ENCODE data around the gene OR51B2. TPM values are rescaled to one million over a fixed set of nuclear protein-coding genes. Genes with fewer than 3 reads are reported as not detected.
"Not testable (repeated sequence)": the region's sequence is repeated elsewhere in the genome, so short reads cannot be mapped to it uniquely, and the experiment has no call there.

The OR51B2 gene
- total and polyA plus RNA-seq, 9 donors: 0.09 TPM; not detected in 8

DNA sequence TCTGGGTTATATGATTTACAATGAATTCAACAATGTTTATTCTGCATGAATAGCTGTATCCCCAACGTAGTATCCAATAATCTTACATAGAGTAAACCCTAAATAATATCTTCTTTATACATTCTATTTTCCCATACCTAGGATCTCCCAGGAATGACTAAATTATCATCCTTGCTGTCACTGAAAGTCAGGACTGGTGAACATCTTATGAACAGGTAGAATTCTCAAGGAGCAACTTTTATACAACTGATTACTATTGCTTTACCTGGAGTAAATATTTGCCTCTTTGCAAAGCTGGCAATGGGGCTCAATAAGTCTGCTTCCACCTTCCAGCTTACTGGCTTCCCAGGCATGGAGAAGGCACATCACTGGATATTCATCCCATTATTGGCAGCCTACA lies 27.1 kb upstream of the OR51B2 start, which contains the start of gene OR51B6:
TSS of gene OR51B6 (plus strand) at position 301 of the 400 bp plus-strand sequence. CDS start at position 301, 0 bp downstream.
- H3K27ac ChIP-seq (ENCODE audit: low read length): no peak within 1 kb of the TSS
- no peaks in the 10 kb centered on the region for H3K4me1 ChIP-seq (ENCODE audit: control insufficient read depth, insufficient read depth, low read length)
- H3K4me3 ChIP-seq (ENCODE audit: low read length): no peak within 1 kb of the TSS
- WGBS (ENCODE audit: insufficient coverage): no CpG with 5 or more reads among the region's 1 CpG
- no peaks in the 10 kb centered on the region for H3K36me3 ChIP-seq (ENCODE audit: control insufficient read depth, insufficient read depth, low read length)
- peaks cover 2% of the 10 kb centered on the region for H3K9me3 ChIP-seq (replicated peaks; ENCODE audit: control insufficient read depth, low read depth, low read length)
- DNase-seq: no peak
- no peaks in the 10 kb centered on the region for H3K27me3 ChIP-seq (ENCODE audit: control insufficient read depth, insufficient read depth, low read length)

DNA sequence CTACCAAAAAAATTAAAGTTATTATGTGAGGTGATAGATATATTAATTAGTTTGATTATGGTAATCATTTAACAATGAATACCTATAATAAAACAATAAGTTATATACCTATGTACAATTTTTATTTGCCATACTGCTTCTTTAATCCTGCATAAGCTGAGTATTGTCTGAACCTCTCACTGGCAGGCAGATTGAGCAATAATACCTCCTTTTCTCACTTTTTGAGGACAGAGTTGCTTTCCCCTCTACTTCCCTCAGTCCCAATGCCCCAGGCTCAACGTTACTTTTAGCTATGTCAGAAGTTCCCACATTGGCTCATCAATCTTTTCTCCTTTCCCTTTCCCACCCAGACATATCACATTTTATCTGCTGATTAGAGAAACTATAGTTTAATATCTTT lies 25.5 kb upstream of the OR51B2 start:
- Histone ChIP-seq H3K4me1 (ENCODE audit: control insufficient read depth, insufficient read depth, low read length) (no peaks in the 10 kb centered on the region), H3K9me3 (replicated peaks; ENCODE audit: control insufficient read depth, low read depth, low read length) (no peaks in the 10 kb centered on the region), H3K4me3 (ENCODE audit: low read length) (no peak overlapping the region), H3K36me3 (ENCODE audit: control insufficient read depth, insufficient read depth, low read length) (no peaks in the 10 kb centered on the region), H3K27ac (ENCODE audit: low read length) (no peak overlapping the region), H3K27me3 (ENCODE audit: control insufficient read depth, insufficient read depth, low read length) (no peaks in the 10 kb centered on the region)
- WGBS (ENCODE audit: insufficient coverage): no CpG with 5 or more reads among the region's 1 CpG
- DNase-seq: no peak

DNA sequence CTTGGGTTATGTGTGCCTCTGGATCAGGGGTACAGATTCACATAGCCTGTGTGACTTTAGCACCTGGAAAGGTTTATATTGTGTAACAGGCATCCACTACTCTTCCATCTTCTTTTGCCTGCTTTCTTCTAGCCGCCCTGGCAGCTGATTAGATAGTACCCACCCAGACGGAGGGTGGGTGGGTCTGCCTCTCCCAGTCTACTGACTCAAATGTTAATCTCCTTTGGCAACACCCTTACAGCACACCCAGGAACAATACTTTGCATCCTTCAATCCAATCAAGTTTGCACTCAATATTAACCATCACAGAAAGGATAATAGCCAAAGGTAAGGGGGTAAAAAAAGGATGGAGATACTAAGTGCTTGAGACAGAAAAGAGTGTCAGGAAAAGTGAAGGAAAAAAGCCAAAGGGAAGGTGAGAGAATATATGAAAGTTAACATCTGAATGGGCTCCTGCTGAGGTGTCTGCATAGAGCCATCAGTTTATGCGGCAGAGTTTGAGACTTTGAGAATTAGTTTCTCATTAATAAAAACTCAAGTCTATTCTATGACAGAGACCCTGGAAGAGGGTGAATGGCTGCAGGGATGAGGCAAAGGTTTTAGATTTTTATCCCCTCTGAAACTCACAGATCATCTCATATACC lies 24.6 kb upstream of the OR51B2 start:
- Histone ChIP-seq H3K4me3 (ENCODE audit: low read length) (no peak overlapping the region), H3K4me1 (ENCODE audit: control insufficient read depth, insufficient read depth, low read length) (no peaks in the 10 kb centered on the region), H3K27me3 (ENCODE audit: control insufficient read depth, insufficient read depth, low read length) (no peaks in the 10 kb centered on the region), H3K27ac (ENCODE audit: low read length) (no peak overlapping the region), H3K9me3 (replicated peaks; ENCODE audit: control insufficient read depth, low read depth, low read length) (no peaks in the 10 kb centered on the region), H3K36me3 (ENCODE audit: control insufficient read depth, insufficient read depth, low read length) (no peaks in the 10 kb centered on the region)
- WGBS (ENCODE audit: insufficient coverage): 67% methylated on average over 1 of the region's 3 CpGs
- DNase-seq: no peak

- Histone ChIP-seq H3K27me3 (ENCODE audit: control insufficient read depth, insufficient read depth, low read length) (no peaks in the 10 kb centered on the region), H3K36me3 (ENCODE audit: control insufficient read depth, insufficient read depth, low read length) (no peaks in the 10 kb centered on the region), H3K4me1 (ENCODE audit: control insufficient read depth, insufficient read depth, low read length) (no peaks in the 10 kb centered on the region), H3K9me3 (replicated peaks; ENCODE audit: control insufficient read depth, low read depth, low read length) (no peaks in the 10 kb centered on the region), H3K4me3 (ENCODE audit: low read length) (no peak overlapping the region), H3K27ac (ENCODE audit: low read length) (no peak overlapping the region)
- WGBS (ENCODE audit: insufficient coverage): 67% methylated on average over 1 of the region's 3 CpGs
- no peak for DNase-seq
Observed at GRCh38 chr11:5345831-5346230, 21.7 kb upstream of the OR51B2 start.

DNA sequence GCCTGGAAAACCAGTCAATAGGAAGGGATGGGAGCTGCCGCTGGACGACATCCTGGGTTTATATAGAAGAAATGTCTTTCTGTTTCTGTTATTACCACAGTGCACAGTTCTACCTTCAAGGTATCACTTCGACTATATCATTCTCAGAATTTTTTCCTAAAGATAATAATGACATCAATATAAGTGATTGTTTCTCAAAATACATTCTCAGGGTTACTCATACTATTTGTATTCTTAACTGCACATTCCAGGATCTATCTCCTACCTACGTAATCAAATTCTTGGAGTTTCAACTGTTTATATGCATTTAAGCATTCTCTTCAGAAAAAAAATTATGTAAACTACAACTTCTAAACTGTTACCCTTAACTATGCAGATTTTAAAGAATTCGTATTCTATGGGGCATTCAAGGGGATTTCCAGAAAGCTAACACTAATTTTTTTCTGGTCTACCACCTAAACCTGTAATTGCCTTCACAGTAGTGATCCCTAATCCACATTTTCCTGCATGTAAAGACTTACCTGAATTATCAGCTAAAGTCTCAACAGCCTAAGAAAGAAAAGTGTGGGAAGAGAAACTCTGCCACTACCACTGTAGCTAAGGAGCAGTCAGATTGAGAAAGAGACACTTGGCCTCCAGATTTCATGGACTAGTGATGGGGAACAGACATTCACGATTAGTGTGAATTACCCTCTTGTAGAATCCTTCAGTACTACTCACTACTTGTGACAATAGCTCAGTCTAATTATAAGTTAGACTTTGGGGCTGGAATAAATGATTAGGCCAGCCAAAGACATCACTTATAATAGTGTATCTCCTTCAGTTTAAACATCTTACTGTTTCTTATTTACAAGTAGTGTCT lies 19.6 kb upstream of the OR51B2 start, which contains the start of gene OR51B5:
TSS of gene OR51B5 (minus strand) at position 51 of the 862 bp plus-strand sequence. CDS start at position 51, 0 bp downstream.
- Histone ChIP-seq H3K36me3 (ENCODE audit: control insufficient read depth, insufficient read depth, low read length) (no peaks in the 10 kb centered on the region), H3K27ac (ENCODE audit: low read length) (no peak within 1 kb of the TSS), H3K4me1 (ENCODE audit: control insufficient read depth, insufficient read depth, low read length) (no peaks in the 10 kb centered on the region), H3K9me3 (replicated peaks; ENCODE audit: control insufficient read depth, low read depth, low read length) (no peaks in the 10 kb centered on the region), H3K4me3 (ENCODE audit: low read length) (no peak within 1 kb of the TSS), H3K27me3 (ENCODE audit: control insufficient read depth, insufficient read depth, low read length) (no peaks in the 10 kb centered on the region)
- DNase-seq: no peak
- no CpG with 5 or more reads among the region's 6 CpGs for WGBS (ENCODE audit: insufficient coverage)

DNA sequence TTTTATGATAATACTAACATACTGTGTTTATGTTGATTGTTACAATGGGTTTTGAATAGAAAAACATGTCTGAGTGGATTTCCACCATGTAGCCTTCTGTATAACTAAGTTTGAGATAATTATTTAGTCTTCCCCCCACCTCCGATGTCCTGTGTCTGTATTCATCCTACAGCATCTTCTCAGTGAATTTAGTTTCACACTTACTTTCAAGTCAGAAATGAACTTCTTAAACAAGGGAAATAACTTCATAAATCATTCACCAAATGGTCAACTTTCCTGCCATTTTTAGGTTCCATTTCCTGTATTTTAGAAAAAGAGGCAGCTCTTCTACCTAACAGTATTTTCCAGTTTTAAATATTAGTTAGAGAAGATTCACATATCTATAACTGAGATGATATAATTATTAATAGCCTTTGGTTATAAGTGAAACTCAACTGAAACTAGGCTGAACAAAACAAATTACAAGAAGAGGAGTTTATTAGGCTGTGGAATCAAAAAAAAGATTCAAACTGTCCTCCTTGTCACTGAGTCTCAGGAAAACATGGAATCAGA lies 15.8 kb upstream of the OR51B2 start:
- Histone ChIP-seq H3K27ac (ENCODE audit: low read length) (no peak overlapping the region), H3K36me3 (ENCODE audit: control insufficient read depth, insufficient read depth, low read length) (no peaks in the 10 kb centered on the region), H3K4me3 (ENCODE audit: low read length) (no peak overlapping the region), H3K27me3 (ENCODE audit: control insufficient read depth, insufficient read depth, low read length) (no peaks in the 10 kb centered on the region), H3K4me1 (ENCODE audit: control insufficient read depth, insufficient read depth, low read length) (no peaks in the 10 kb centered on the region), H3K9me3 (replicated peaks; ENCODE audit: control insufficient read depth, low read depth, low read length) (no peaks in the 10 kb centered on the region)
- DNase-seq: no peak
- WGBS (ENCODE audit: insufficient coverage): no CpG with 5 or more reads among the region's 1 CpG

- H3K4me3 ChIP-seq (ENCODE audit: low read length); H3K4me1 ChIP-seq (ENCODE audit: control insufficient read depth, insufficient read depth, low read length); H3K9me3 ChIP-seq (replicated peaks; ENCODE audit: control insufficient read depth, low read depth, low read length); DNase-seq; H3K36me3 ChIP-seq (ENCODE audit: control insufficient read depth, insufficient read depth, low read length); H3K27ac ChIP-seq (ENCODE audit: low read length); H3K27me3 ChIP-seq (ENCODE audit: control insufficient read depth, insufficient read depth, low read length): not testable (repeated sequence)
- no CpG with 5 or more reads among the region's 1 CpG for WGBS (ENCODE audit: insufficient coverage)
Observed at GRCh38 chr11:5337253-5337652, 13.2 kb upstream of the OR51B2 start.

DNA sequence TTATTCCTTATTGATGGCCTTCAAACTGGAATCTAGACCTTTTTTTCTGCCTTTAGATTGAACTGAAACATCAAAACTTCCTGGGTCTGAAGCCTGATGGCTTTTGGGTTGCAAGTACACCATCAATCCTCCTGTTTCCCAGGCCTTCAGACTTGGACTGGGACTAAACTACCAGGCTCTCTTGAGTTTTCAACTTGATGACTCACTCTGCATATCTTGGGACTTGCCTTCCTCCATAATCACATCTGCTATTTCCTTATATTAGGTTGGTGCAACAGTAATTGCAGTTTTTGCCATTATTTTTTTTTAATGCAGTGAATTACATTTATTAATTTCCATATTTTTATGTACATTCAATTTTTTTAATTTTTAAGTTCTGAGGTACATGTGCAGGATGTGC lies 12.2 kb upstream of the OR51B2 start:
- Histone ChIP-seq H3K36me3 (ENCODE audit: control insufficient read depth, insufficient read depth, low read length) (no peaks in the 10 kb centered on the region), H3K4me3 (ENCODE audit: low read length) (no peak overlapping the region), H3K4me1 (ENCODE audit: control insufficient read depth, insufficient read depth, low read length) (no peaks in the 10 kb centered on the region), H3K27ac (ENCODE audit: low read length) (no peak overlapping the region), H3K27me3 (ENCODE audit: control insufficient read depth, insufficient read depth, low read length) (no peaks in the 10 kb centered on the region), H3K9me3 (replicated peaks; ENCODE audit: control insufficient read depth, low read depth, low read length) (no peaks in the 10 kb centered on the region)
- no peak for DNase-seq

DNA sequence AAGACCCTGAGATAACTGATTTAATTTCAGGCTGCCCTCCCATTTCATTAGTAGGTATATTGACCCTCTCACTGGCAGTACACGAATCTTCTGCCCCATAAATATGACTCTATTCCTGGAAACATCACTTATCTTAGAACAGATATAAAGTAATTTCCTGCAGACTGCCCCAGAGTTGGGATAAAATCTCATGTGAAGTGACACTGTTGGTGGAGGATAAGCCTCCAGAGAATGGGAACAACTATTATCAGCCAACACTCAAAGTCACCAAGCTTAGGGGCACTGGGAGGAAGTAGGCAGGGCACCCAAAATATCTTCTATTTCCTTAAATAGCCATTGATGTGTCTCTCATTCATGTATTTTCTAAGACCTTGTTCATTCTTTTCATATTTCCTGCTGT lies 11.1 kb upstream of the OR51B2 start:
- H3K36me3 ChIP-seq (ENCODE audit: control insufficient read depth, insufficient read depth, low read length): no peaks in the 10 kb centered on the region
- H3K27me3 ChIP-seq (ENCODE audit: control insufficient read depth, insufficient read depth, low read length): no peaks in the 10 kb centered on the region
- no CpG with 5 or more reads among the region's 1 CpG for WGBS (ENCODE audit: insufficient coverage)
- no peak overlapping the region for H3K27ac ChIP-seq (ENCODE audit: low read length)
- no peak overlapping the region for H3K4me3 ChIP-seq (ENCODE audit: low read length)
- DNase-seq: no peak
- H3K4me1 ChIP-seq (ENCODE audit: control insufficient read depth, insufficient read depth, low read length): no peaks in the 10 kb centered on the region
- H3K9me3 ChIP-seq (replicated peaks; ENCODE audit: control insufficient read depth, low read depth, low read length): no peaks in the 10 kb centered on the region

DNA sequence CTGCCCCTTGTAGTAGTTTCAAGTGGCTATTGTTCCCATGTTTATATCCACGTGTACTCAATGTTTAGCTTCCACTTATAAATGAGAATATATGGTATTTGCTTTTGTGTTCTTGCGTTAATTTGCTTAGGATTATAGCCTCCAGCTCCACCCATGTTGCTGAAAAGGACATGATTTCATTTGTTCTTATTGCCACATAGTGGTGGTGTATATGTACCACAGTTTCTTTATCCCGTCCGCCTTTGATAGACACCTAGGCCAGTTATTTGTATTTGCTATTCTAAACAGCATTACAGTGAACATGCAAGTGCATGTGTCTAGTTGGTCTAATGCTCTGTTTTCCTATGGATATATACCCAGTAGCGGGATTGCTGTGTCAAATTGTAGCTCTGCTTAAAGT lies 6.8 kb downstream of the OR51B2 start:
- H3K4me3 ChIP-seq (ENCODE audit: low read length): no peak overlapping the region
- no CpG with 5 or more reads among the region's 5 CpGs for WGBS (ENCODE audit: insufficient coverage)
- H3K27me3 ChIP-seq (ENCODE audit: control insufficient read depth, insufficient read depth, low read length): no peaks in the 10 kb centered on the region
- DNase-seq: no peak
- H3K9me3 ChIP-seq (replicated peaks; ENCODE audit: control insufficient read depth, low read depth, low read length): no peaks in the 10 kb centered on the region
- no peaks in the 10 kb centered on the region for H3K4me1 ChIP-seq (ENCODE audit: control insufficient read depth, insufficient read depth, low read length)
- no peaks in the 10 kb centered on the region for H3K36me3 ChIP-seq (ENCODE audit: control insufficient read depth, insufficient read depth, low read length)
- H3K27ac ChIP-seq (ENCODE audit: low read length): no peak overlapping the region
